IMR-90 (cell line): ENCODE results near the gene CFAP91. TPM values are rescaled to one million over a fixed set of nuclear protein-coding genes. Genes with fewer than 3 reads are reported as not detected.

Experiments
- ATAC-seq: fragments of 200-7000 bp; cut with Tn5 transposase; 2 replicates; pipeline ENCODE4 v1.9.1; 2020; ENCODE audit warnings: low read depth, mild to moderate bottlenecking, moderate library complexity
- BruUV-seq: library from RNA; stranded (reverse); fragments of 400-500 nt; replicated peaks from 2 replicates; lab custom pipeline; 2021; lab: Mats Ljungman, UMichigan
- CTCF ChIA-PET: fragments of 300-600 bp; formaldehyde crosslinking; extraction: SDS; loops from one replicate; lab custom pipeline; 2021; ENCODE audit warnings: antibody characterized with exemption; lab: Yijun Ruan, JAX
- POLR2A ChIA-PET: fragments of 300-600 bp; sonication (Branson Sonifier 250); formaldehyde crosslinking; loops from one replicate; lab custom pipeline; 2022; ENCODE audit warnings: antibody characterized with exemption; ENCODE audit not compliant: unreplicated experiment; lab: Charles Lee
- DNase-seq: peaks from one replicate; pipeline ENCODE4 v3.0.0; 2013
- H2AFZ ChIP-seq: replicated peaks from 2 replicates; pipeline ENCODE3; 2013; ENCODE audit warnings: low read length, mild to moderate bottlenecking; ENCODE audit not compliant: poor library complexity
- H2AK5ac ChIP-seq: 2 replicates; pipeline ENCODE4 v1.6.1; 2013; ENCODE audit warnings: low read depth, low read length, inconsistent platforms
- H2AK9ac ChIP-seq: replicated peaks from 2 replicates; pipeline ENCODE3; 2013; ENCODE audit warnings: mild to moderate bottlenecking, low read depth, low read length, moderate library complexity; ENCODE audit not compliant: poor library complexity
- H2BK120ac ChIP-seq: 2 replicates; pipeline ENCODE4 v1.6.1; 2013; ENCODE audit warnings: low read depth, low read length, inconsistent platforms
- H2BK15ac ChIP-seq: 3 replicates; pipeline ENCODE4 v1.6.1; 2013; ENCODE audit warnings: low read depth, low read length, inconsistent platforms
- H2BK20ac ChIP-seq: 2 replicates; pipeline ENCODE4 v1.6.1; 2013; ENCODE audit warnings: low read depth, mild to moderate bottlenecking, inconsistent platforms, low read length, moderate library complexity
- H2BK5ac ChIP-seq: 2 replicates; pipeline ENCODE4 v1.6.1; 2013; ENCODE audit warnings: mild to moderate bottlenecking, low read depth, low read length, inconsistent platforms; ENCODE audit not compliant: poor library complexity, severe bottlenecking
- H3K14ac ChIP-seq: replicated peaks from 2 replicates; pipeline ENCODE4 v1.6.1; 2013; ENCODE audit warnings: low read depth, low read length, inconsistent platforms
- H3K18ac ChIP-seq: 2 replicates; pipeline ENCODE4 v1.6.1; 2013; ENCODE audit warnings: low read depth, low read length, control low read depth
- H3K23ac ChIP-seq: 2 replicates; pipeline ENCODE4 v1.6.1; 2013; ENCODE audit warnings: low read depth, low read length, inconsistent platforms
- H3K27ac ChIP-seq: 2 replicates; pipeline ENCODE4 v1.5.1; 2013; ENCODE audit warnings: mild to moderate bottlenecking, control low read depth, low read length; ENCODE audit not compliant: insufficient read depth
- H3K27me3 ChIP-seq: 2 replicates; pipeline ENCODE4 v1.6.1; 2013; ENCODE audit warnings: low read length; ENCODE audit not compliant: control insufficient read depth, insufficient read depth
- H3K36me3 ChIP-seq: 2 replicates; pipeline ENCODE4 v1.6.1; 2013; ENCODE audit warnings: low read length, mixed read lengths; ENCODE audit not compliant: control insufficient read depth, insufficient read depth
- H3K4ac ChIP-seq: 2 replicates; pipeline ENCODE4 v1.6.1; 2013; ENCODE audit warnings: low read depth, low read length, inconsistent platforms
- H3K4me1 ChIP-seq: 2 replicates; pipeline ENCODE4 v1.6.1; 2013; ENCODE audit warnings: low read length, mixed read lengths; ENCODE audit not compliant: control insufficient read depth, insufficient read depth
- H3K4me2 ChIP-seq: 2 replicates; pipeline ENCODE4 v1.6.1; 2013; ENCODE audit warnings: low read depth, mild to moderate bottlenecking, control low read depth, low read length, moderate library complexity
- H3K4me3 ChIP-seq: 2 replicates; pipeline ENCODE4 v1.5.1; 2013; ENCODE audit warnings: low read depth, mild to moderate bottlenecking, control low read depth, low read length, moderate library complexity; ENCODE audit not compliant: insufficient read depth
- H3K56ac ChIP-seq: 2 replicates; pipeline ENCODE4 v1.6.1; 2013; ENCODE audit warnings: low read length, inconsistent platforms; ENCODE audit not compliant: insufficient read depth; ENCODE audit errors: extremely low read depth
- H3K79me1 ChIP-seq, 2 experiments: 2 replicates each; pipeline ENCODE4 v1.6.1; 2013; ENCODE audit warnings: low read length in 2 of 2, inconsistent platforms in 1 of 2, low read depth in 1 of 2
- H3K9ac ChIP-seq: 2 replicates; pipeline ENCODE4 v1.6.1; 2013; ENCODE audit warnings: low read depth, low read length, control low read depth
- H3K9me1 ChIP-seq: 2 replicates; pipeline ENCODE4 v1.6.1; 2013; ENCODE audit warnings: low read length, inconsistent platforms; ENCODE audit not compliant: insufficient read depth
- H3K9me3 ChIP-seq: 2 replicates; pipeline ENCODE4 v1.6.1; 2013; ENCODE audit warnings: low read length; ENCODE audit not compliant: control insufficient read depth, insufficient read depth
- H4K20me1 ChIP-seq: 2 replicates; pipeline ENCODE4 v1.6.1; 2013; ENCODE audit warnings: low read length, inconsistent platforms; ENCODE audit not compliant: insufficient read depth
- H4K5ac ChIP-seq: 2 replicates; pipeline ENCODE4 v1.6.1; 2013; ENCODE audit warnings: mild to moderate bottlenecking, low read depth, low read length, control low read depth
- H4K8ac ChIP-seq, 2 experiments: 2 replicates each; pipeline ENCODE4 v1.6.1; 2013; ENCODE audit warnings: low read depth in 2 of 2, low read length in 2 of 2, control low read depth in 1 of 2, inconsistent platforms in 1 of 2
- H4K91ac ChIP-seq: 2 replicates; pipeline ENCODE4 v1.6.1; 2013; ENCODE audit warnings: low read depth, low read length, inconsistent platforms; ENCODE audit not compliant: insufficient read depth
- BHLHE40 ChIP-seq: fragments of 150-350 bp; IDR thresholded peaks from 2 replicates; pipeline ENCODE4 v1.6.1; 2016; ENCODE audit warnings: mild to moderate bottlenecking, low read depth, low read length
- CEBPB ChIP-seq: IDR thresholded peaks from 2 replicates; pipeline ENCODE4 v1.6.1; 2012; ENCODE audit warnings: low read depth, low read length, improper control_type of control experiment
- MAZ ChIP-seq: IDR thresholded peaks from 2 replicates; pipeline ENCODE4 v1.6.1; 2012; ENCODE audit warnings: low read depth, mild to moderate bottlenecking, low read length, improper control_type of control experiment, moderate library complexity, borderline replicate concordance
- MXI1 ChIP-seq: IDR thresholded peaks from 2 replicates; pipeline ENCODE4 v1.6.1; 2012; ENCODE audit warnings: low read depth, mild to moderate bottlenecking, low read length, moderate library complexity, borderline replicate concordance
- POLR2A ChIP-seq: IDR thresholded peaks from 2 replicates; pipeline ENCODE4 v1.6.1; 2012; ENCODE audit warnings: mild to moderate bottlenecking, low read depth, low read length
- RAD21 ChIP-seq: IDR thresholded peaks from 2 replicates; pipeline ENCODE4 v1.6.1; 2012; ENCODE audit warnings: low read length, improper control_type of control experiment
- RCOR1 ChIP-seq: IDR thresholded peaks from 2 replicates; pipeline ENCODE4 v1.6.1; 2012; ENCODE audit warnings: mild to moderate bottlenecking, low read length, improper control_type of control experiment; ENCODE audit not compliant: insufficient replicate concordance
- RFX5 ChIP-seq: IDR thresholded peaks from 2 replicates; pipeline ENCODE4 v1.8.0; 2012; ENCODE audit warnings: low read depth, mild to moderate bottlenecking, low read length, moderate library complexity
- WGBS, 2 experiments: methylation state at CpG; one replicate each; pipeline versions ENCODE4 v1.1.5 to v1.1.7; 2013; ENCODE audit warnings: missing lambda C conversion rate in 2 of 2; ENCODE audit not compliant: insufficient read length in 1 of 2; ENCODE audit errors: extremely low coverage in 2 of 2; 5-methylcytosine and 5-hydroxymethylcytosine counted together
- dilution Hi-C: fragments of 300-500 bp; cut with HindIII; formaldehyde crosslinking; loops from one replicate; pipeline ENCODE4 v1.14.3; 2018; ENCODE audit warnings: low sequenced_read_pairs; ENCODE audit not compliant: unreplicated experiment
- in situ Hi-C: fragments of 300-500 bp; cut with MboI; formaldehyde crosslinking; loops from 3 replicates; pipeline ENCODE4 v1.14.3; 2019; ENCODE audit warnings: low sequenced_read_pairs, inconsistent platforms, mixed read lengths
- intact Hi-C: fragments of 100-400 bp; cut with micrococcal nuclease; formaldehyde crosslinking; loops from 2 replicates; pipeline ENCODE4 v1.10.0; 2022
- polyA plus RNA-seq, 3 experiments: library from polyadenylated mRNA; depleted of rRNA; stranded (reverse); fragments of >200 nt; gene quantifications; 2 replicates each; pipeline ENCODE4 v1.2.3, GENCODE V29; 2012; ENCODE audit warnings: low replicate concordance in 1 of 3
- total RNA-seq: library from RNA; depleted of rRNA; stranded (reverse); fragments of >200 nt; gene quantifications from 2 replicates; pipeline ENCODE4 v1.2.3, GENCODE V29; 2012
- TF ChIP-seq, protein P1 (sequence below): fragments of 150-350 bp; IDR thresholded peaks from 2 replicates; pipeline ENCODE4 v1.6.1; 2016; ENCODE audit warnings: low read depth, mild to moderate bottlenecking, low read length, moderate library complexity, borderline replicate concordance

Gene CFAP91
- total and polyA plus RNA-seq, 2 of the 4 experiments (the other 2 are of a cell fraction) = not detected

DNA sequence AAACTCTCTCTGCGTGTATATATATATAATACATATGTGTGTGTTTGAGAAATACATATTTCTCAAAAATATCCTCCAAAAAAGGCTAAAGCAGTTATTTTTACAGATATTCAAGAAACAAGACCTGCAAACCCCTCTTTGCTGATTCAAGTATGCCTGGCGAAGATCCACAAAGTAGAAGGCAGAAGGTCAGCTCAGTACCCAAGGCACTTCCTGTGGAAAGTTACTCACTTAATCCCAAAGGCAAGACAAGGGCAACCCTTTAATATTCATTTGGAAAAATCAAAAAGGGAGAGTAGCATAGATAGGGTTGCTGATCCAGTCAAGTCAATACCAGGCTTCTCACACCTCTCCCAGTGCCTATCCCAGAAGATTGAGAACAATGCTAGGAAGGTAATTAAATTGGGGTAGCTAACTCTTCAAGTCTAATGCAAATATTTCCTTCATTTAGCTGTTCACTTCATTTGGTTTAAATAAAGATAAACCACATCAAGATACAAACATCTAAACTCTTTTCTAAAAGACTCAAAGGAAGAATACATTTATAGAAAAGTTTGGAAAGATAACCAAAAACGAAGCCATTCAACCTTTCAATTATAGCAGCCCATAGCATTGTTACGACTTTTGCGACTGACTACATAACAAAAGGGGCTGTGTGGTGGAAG is 32.8 kb upstream of the CFAP91 start:
- Histone ChIP-seq H2AFZ (no peak overlapping the region), H2AK9ac (no peak overlapping the region)
- CTCF ChIA-PET = no interaction called here

More for the DNA sequence above, 32.8 kb upstream of the CFAP91 start:
- POLR2A ChIA-PET = no interaction called here
- Histone ChIP-seq H2BK20ac (no peak overlapping the region), H2AK5ac (no peak overlapping the region), H4K8ac (no peak overlapping the region), H3K56ac (no peak overlapping the region), H4K91ac (no peak overlapping the region), H3K18ac (no peak overlapping the region), H4K5ac (no peak overlapping the region), H3K27ac (no peak overlapping the region), H3K9ac (no peak overlapping the region), H3K4ac (no peak overlapping the region), H2BK120ac (no peak overlapping the region), H2BK5ac (no peak overlapping the region), H2BK15ac (no peak overlapping the region), H3K23ac (no peak overlapping the region), H3K14ac (no peak overlapping the region; the same call in 1 of the 2 replicates), H4K20me1 (no peaks in the 10 kb centered on the region), H3K27me3 (no peaks in the 10 kb centered on the region), H3K9me1 (no peaks in the 10 kb centered on the region), H3K79me1 (peaks cover 0 to 3% of the 10 kb centered on the region in 2 experiments; a peak in 2 of 4 replicates), H3K4me2 (no peak overlapping the region), H3K4me1 (no peaks in the 10 kb centered on the region), H3K9me3 (no peaks in the 10 kb centered on the region), H3K4me3 (no peak overlapping the region), H3K36me3 (peaks cover 6% of the 10 kb centered on the region)
- whole genome bisulfite sequencing, 2 experiments = no CpG with 5 or more reads among the region's 5 CpGs
- no TSS peak for BruUV-seq
- TF ChIP-seq, protein P1, sequence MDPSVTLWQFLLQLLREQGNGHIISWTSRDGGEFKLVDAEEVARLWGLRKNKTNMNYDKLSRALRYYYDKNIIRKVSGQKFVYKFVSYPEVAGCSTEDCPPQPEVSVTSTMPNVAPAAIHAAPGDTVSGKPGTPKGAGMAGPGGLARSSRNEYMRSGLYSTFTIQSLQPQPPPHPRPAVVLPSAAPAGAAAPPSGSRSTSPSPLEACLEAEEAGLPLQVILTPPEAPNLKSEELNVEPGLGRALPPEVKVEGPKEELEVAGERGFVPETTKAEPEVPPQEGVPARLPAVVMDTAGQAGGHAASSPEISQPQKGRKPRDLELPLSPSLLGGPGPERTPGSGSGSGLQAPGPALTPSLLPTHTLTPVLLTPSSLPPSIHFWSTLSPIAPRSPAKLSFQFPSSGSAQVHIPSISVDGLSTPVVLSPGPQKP = no peak
- no peak for TF ChIP-seq RAD21
- no peak for TF ChIP-seq MAZ
- no peak for TF ChIP-seq RCOR1
- TF ChIP-seq POLR2A = no peak
- no peak for TF ChIP-seq MXI1
- TF ChIP-seq RFX5 = no peak
- no peak for TF ChIP-seq CEBPB
- no peak for TF ChIP-seq BHLHE40
- no peak for ATAC-seq
- intact Hi-C loops (no loop called here), dilution Hi-C loops (no loop called here), in situ Hi-C loops (no loop called here)
- DNase-seq = no peak
